Hematopoietic multipotent progenitor cell treated with erythropoietin and hydrocortisone succinate and interleukin-3 and kit ligand, for 6 days (in vitro differentiated cells): ENCODE results near the gene PRKX.
A peak's percentile ranks its signal among the peaks of the same experiment; 100 is the strongest.
"Not testable (repeated sequence)": the region's sequence is repeated elsewhere in the genome, so short reads cannot be mapped to it uniquely, and the experiment has no call there.

ENCODE experiments used
- DNase-seq: peaks from one replicate; pipeline ENCODE4 v3.0.0-alpha.2; 2015

PRKX gene

DNA sequence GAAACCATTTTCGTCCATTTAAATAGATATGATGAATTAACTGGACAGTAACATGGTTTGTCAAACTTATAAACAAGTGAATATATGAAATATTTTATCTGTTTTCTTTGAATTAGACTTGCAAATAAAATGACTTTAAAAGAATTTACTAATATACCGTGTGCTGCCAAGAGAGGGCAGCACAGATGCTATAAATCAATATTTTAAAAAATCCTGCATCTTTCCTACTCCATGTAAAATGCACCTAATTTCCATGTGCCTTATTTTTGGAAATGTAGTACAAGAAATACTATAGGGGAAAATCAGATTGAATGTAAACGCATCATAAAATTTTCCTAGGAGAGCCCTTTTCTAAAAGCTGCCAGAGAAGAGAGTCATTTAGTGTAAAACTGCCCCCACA is 62.2 kb downstream of the PRKX start:
- DNase-seq: peak; percentile 29

DNA sequence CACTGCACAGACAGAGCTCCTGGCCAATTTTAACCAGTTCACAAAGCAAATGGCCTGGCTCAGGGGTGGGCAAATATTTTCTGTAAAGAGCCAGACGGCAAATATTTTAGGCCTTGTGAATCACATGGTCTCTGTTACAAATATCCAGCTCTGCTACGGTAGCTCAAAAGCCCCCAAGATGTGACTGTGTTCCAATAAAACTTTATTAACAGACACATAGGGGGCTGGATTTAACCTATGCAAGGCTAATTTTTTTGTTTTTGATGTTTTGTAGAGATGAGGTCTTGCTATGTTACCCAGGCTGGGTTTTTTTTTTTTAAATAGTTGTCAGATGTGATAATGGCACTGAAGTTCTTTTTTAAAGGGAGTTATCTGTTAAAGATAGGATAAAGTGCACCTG is 65.4 kb downstream of the PRKX start:
- DNase-seq: no peak

DNA sequence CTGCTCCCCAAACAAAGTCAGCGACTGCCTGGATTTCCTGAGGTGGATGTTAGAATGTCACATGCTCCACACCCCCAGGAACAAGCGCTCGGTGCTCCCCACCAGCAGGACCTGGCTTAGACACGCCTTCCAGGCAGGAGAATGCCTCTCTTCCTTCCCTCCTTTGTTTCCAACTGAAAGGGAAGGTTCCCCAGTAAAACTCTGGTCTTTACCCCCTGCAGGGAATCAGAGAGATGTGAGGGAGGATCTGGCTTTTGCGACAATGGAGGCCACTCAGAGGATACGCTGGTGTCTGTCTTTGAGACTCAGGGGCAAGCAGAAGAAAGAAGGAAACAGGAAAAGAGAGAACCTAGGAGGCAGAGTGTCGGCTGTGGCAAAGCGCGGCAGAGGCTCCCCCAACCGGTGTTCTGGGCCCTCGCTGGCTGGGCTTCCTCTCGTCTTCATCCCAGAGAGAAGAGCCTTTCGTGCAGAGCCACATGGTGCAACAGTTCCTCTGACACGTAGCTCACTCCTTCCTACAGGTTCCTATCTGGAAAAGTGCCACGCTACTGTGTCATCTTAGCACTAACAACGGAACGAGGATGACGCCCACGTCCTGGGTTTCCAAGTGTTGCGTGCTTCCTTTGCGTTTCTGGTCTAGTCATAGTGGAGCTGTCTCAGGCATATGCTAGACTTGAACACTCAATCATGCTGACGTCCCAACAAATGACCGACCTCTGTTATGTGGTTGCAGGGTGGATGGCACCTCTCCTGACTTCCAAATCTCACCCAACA is 73.4 kb downstream of the PRKX start:
- not testable (repeated sequence) for DNase-seq

DNA sequence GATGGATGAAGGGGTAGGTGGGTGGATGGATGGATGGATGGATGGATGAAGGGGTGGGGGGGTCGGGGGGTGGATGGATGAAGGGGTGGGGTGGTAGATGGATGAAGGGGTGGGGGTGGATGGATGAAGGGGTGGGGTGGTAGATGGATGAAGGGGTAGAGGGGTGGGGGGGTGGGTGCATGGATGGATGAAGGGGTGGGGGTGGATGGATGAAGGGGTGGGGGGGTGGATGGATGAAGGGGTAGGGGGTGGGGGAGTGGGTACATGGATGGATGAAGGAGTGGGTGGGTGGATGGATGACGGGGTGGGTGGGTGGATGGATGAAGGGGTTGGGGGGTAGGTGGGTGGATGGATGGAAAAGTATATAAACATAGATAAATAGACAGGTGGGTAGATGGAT is 74.2 kb downstream of the PRKX start:
- DNase-seq: peak; percentile 62

DNA sequence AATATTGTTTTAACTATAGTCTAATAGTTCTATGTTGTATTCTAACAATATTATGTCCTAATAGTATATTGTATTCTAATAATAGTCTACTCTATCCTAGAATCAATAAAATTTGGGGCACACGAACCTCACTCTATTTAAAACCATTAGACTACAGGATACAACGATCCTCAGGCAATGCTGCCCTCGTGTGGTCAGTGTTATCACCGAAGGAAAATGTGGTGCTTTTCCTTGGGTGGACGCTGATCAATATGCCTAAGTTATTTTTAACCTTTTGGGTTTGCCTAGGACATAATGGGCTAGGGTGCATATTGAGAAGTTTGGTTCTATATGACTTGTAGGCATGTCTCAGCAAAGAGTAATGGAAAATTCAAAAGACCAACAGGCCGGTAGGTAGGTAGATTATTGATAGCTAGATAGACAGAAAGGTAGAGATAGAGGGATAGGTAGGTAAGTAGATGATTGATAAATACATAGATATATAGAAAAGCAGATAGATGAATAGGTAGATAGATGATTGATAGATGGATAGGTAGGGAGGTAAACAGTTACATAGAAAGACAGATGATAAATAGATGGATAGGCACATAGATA is 75.1 kb downstream of the PRKX start:
- peak; percentile 71 for DNase-seq

DNA sequence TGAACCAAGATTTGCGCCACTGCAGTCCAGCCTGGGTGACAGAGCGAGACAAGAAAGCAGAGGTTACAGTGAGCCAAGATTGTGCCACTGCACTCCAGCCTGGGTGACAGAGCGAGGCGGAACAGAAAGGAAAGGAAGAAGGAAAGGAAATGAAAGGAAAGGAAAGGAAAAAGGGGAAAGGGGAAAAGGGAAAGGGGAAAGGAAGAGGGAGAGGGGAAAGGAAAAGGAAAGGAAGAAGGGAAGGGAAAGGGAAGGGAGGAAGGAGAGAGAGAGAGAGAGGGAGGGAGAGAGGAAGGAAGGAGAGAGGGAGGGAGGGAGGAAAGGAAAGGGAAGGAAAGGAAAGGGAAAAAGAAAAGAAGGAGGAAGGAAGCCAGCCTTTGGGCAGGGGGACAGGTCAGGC is 76.6 kb downstream of the PRKX start:
- no peak for DNase-seq

DNA sequence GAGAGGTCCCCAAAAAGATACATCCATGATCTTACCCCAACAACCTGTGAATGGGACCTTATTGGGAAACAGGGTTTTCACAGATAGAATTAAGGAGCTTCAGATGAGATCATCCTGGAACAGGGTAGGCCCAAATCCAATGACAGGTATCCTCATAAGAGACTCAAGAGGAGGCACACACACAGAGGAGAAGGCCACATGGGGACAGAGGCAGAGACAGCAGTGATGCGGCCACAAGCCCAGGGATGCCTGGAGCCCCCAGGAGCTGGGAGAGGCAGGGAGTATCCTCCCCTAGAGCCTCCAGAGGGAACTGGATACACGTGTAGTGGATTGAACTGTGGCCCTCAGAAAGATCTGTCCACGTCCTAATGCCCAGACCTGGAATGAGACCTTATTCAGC is 82.3 kb downstream of the PRKX start:
- DNase-seq: no peak

DNA sequence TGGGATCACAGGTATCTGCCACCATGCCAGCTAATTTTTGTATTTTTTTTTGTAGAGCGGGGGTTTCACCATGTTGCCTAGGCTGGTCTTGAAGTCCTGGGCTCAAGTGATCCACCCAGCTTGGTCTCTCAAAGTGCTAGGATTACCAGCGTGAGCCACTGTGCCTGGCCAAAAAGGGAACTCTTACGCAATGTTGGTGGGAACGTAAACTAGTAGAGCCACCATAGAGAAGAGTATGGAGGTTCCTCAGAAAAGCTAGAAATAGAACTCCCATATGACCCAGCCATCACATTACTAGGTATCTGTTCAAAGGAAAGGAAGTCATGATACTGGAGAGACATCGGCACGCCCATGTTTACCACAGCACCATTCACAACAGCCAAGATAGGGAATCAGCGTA is 85.9 kb downstream of the PRKX start:
- DNase-seq: no peak

DNA sequence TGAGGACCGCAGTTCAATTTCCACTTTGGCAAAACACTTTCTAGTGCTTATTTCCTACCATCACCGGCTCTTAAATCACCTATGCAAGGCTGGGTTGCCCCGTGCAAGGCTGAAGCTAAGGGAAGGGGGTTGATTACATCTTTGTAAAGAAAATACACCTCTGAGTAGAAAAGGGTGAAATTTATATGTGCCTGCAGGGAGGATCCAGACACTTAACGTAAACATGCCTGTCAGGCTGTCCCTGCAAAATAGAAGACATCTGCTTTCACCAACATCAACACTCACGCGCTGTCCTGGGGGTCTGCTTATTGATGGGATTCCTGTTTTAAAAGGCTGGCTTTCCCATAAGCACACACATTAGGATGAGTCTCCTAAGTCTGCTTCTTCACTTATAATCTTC is 92.0 kb downstream of the PRKX start:
- DNase-seq: no peak

DNA sequence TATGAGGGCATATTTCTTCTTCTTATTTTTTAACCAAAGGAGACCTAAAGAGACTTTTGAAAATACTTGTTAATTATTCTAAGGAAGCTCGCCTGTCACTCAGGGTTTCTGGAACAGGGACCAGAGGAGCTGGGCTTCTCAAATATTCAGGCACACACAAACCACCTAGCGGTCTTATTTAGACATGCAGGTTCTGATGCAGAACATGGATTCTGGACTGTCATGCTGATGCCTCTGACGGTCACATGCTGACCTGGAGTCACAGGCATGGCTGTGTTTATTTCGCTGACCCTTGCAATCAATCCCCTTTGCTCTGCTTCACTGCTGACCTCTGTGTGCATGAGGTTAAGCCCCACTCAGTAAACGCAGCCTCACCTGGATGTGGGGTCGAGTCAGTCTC is 101.7 kb downstream of the PRKX start:
- not testable (repeated sequence) for DNase-seq

DNA sequence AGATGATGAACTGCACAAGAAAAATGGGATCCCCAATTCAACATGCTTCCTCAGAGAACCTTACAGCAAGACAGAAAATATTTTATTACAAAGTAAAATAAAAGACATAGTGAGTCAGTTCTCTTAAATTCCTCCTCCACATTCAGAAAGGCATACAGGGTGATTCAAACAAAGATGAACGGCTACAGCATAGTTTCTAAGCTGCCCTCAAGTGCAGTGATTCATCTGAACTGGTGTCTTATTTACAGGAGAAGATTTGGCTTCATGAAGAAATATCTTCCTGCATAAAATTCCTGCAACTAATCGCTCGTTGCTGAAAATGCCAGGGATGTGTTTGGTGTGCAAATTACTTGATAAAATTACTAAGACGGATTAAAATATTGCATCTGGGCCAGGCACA is 103.6 kb downstream of the PRKX start:
- DNase-seq: no peak

DNA sequence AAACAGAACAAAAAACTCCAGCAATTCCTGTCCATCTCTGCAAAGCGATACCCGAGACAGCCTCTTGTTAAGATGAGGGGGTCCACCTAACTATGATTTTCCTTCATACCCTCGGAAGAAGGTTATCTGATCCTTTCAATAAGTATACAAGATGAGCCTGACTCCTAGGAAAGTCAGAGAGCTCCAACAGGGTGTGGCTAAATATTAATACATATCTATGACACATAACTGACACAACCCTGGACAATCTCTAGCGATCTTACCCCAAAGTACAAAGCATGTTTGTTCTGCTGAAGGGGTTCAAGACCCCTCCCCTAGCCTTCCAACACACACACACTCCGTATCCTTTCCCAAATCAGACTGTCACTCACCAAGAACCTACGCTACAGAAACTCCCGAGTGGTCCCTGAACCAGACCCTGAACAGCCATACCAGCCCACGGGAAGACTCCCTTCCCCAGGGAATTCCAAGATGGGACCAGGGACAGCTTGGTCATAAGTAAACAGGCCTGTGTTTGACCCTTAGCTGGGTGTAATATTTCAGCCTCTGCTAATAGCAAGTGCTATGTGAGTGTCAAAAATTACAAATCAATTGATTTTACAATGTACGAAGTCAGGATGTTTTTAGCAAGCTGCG is 110.3 kb downstream of the PRKX start:
- no peak for DNase-seq

DNA sequence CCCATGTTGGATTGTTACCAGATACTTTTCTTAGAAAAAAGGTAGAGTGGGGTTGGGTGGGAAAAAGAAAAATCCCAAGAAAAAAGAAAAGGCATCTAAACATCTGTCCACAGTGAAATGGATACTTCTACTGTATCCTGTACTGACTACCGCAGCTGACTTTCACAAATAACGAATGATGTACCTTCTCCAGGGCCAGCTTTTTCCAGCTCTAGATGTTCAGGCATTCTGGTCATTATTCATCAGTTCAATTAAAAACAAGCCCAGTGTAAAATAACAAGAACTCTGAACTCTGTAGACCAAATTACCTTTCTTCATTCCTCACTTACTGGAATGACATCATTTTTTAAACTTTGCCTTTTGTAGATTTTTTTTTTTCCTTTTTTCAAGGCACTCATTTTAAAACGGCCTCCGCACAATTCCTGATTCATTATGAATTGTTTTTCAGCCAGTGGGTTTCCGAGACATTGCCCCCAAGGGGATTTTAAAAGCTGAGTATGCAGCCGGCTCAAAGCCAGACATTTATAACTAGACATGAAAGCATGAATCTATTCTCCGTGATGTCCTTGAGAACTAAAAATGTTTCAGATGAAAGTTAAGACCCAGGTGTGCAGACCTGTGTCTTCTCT is 113.5 kb downstream of the PRKX start:
- DNase-seq: no peak

DNA sequence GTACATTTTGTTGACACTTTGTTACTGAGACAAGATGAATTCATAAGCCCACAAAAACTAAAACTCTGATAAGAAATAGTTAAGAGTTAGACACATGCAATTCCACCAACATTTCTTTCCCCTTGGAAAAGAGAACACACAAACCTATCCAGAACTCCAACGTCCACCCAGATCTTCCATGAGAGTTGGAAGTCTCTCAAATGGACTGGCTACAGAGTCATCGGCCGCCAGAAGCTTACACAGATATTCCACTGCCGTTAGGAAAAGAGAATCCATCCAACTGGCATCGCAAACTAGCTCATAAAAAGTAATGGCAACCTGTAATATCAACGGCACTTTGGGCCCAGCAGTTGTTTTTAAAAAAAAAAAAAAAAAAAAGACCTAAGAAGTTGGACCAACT is 114.7 kb downstream of the PRKX start:
- DNase-seq: no peak

DNA sequence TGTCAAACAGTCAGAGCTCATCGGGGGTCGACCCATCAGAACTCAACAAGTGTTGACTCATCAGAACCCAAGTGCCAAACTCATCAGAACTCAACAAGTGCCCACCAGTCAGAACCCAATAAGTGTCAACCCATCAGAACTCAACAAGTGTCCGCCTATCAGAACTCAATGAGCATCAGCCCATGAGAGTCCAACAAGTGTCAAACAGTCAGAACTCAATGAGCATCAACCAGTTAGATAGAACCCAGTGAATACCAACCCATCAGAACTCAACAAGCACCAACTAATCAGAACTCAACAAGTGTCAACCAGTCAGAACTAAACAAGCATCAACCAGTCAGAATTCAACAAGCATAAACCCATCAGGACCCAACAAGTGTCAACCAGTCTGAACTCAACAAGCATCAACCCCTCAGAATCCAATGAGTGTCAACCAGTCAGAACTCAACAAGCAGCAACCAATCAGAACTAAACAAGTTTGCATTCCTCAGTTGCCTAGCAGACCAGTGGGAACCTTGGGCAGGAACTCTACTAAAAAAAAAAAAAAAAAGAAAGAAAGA is 115.3 kb downstream of the PRKX start:
- DNase-seq: no peak

DNA sequence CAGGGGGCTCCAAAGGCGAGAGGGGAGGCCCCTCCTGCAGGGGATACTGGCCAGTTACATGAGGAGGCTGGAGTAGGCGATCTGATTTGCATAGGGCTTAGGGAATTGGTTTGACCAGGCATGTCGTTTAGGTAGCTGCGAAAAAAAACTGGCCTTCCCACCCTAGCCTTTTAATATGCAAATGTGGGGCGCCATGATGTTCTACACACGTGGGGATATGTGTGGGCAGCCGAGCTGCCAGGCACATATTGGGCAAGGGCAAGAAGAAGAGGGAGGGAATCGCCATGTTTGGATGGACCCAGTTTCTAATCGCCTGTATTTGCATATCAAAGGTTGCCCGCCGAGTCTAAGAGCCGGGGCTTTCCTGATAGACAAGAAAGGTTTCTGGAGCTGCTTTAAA is 121.3 kb downstream of the PRKX start:
- DNase-seq: no peak

DNA sequence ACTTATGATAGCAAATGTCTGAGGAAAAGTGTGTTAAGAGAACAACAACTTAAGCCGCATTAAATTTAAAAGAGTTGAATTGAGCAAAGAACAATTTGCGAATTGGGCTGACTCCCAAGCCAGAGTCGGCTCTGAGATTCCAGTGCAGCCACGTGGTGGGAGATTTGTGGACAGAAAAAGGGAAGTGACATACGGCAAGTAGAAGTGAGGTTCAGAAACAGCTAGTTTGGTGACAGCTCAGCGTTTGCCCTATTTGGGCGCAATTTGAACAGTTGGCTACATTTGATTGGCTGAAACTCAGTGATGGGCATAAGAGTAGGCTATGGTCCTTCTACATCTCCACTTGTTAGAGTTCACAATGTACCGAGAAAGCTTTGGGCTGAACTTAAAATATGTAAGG is 124.0 kb downstream of the PRKX start:
- peak; percentile 5 for DNase-seq

DNA sequence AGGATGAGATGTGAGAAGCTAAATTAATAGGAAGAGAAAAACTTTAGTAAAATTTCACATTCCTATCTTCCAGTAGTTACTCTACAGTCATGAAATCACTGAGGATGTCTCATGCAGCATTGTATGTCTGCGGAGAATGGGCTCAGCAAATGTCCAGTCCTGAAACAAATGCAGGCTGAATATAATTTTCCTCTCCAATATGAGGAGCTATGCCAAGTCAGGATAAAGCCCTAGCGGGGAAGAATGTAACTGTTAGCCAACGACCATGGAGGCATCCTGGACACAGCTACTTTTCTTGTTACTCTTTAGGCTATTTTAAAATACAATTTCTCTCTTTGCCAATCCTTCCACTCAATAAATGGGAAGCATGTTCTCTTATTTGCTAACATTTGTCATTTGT is 127.7 kb downstream of the PRKX start:
- DNase-seq: no peak

DNA sequence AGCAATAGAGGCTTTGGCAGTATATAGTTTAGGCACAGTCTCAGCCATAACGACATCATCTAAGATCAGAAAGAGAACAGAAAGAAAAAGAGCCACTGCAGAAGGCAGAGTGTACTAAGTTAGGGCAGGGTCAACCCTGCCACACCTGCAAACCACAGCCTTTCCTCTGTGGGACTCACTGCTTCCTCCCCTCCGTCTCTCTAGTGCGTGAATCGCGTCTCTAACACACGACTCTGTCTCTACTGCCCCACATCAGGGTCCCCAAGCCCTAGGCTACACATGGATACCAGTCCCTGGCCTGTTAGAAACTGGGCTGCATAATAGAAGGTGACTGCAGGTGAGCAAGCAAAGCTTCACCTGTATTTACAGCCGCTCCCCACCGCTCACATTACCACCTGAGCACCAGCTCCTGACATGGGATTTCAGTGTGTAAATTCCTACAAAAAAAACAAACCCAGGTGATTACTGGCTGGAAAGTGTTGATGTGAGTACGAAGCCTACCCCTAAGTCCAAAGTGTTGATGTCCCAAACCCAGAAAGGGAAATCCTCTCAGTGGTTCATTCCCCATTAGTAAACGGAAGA is 128.9 kb downstream of the PRKX start:
- no peak for DNase-seq

DNA sequence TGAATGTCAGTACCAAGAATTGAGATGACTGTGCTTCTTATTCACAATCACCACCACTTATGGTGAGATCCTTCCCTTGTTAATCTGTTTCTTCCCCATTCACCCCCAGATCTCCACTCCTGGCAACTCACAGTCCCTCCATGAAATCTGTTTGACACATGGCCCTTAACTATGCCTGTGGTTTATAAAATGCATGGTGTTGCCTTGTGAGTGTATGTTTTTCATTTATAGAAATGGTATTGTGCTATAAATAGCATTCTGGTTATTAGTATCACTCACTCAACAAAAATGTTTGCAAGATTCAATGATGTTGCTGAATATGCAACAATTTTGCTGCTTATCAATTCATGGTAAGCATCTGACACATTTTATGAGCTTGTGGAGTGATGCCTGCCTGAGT is 131.0 kb downstream of the PRKX start:
- no peak for DNase-seq

DNA sequence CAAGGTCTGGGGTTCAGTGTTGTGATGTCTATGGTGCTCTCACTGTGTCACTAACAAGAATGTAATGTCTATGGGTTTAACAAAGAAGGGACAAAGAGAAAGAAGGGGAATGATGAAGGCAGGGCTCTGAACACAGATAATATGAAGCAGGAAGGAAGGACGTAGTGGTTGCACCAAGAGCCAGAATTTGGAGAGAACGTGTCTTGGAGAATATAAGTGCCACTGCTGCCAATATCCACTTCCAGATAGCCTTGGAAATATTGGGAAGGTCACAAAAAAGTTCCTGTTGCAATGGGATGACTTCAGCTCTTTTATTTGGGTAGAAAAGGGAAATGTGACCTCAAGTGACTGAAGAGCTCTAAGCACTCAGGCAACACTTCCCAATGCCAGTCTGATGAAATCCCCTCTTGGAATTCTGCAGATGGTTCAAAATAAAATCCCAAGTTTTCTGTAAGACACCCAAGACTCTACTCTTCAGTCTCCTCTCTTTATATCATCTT is 131.8 kb downstream of the PRKX start:
- no peak for DNase-seq

DNA sequence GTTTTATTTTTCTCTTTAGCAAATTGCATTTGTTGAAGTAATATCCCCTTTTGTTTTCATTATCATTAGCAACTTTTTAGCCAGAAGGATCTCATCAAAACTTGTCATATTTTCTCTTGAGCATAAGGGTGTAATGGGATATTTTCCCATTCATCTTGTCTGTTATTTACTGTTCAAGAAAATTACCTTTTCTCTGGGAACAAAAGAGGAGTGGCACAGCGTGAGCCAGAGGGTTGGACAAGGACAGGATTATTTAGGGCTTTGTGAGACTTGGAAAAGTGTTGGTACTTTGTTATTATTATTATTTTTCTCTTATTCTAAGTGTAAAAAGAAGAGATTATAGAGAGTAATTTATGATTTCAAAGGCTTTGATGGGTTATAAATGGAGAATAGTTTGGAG is 135.9 kb downstream of the PRKX start:
- DNase-seq: no peak

DNA sequence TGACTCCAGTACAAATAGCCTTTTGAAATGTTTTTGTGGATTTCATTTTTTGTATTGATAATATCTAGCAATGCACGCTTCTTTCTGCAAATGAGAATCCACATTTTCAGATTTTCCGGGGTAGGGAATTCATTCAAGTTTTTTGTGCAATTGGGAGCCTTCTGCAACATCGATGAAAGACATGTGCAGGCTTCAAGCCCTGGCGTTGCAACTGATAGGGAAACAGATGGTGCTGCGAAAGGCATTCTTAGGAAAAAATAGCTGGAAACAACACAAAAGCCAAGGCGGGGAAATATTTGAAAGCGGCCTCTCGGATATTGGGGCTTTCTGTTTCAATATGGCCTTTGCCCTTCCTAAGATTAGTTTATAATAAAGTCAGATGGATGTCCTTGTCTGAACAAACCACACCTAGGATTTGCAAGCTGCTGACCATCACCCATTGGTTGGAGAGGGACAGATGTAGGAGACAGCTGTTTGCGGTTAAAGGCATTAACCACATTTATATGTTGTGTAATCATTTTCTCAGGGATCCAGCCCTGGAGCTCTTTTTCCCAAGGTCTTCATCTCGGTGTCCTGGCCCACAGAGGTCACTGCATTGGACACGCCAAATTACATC is 136.5 kb downstream of the PRKX start:
- no peak for DNase-seq
